GM18870 (cell line): ENCODE results near the gene DAPK2.
"Not testable (repeated sequence)": the region's sequence is repeated elsewhere in the genome, so short reads cannot be mapped to it uniquely, and the experiment has no call there.

ENCODE experiments used
- ATAC-seq: cut with Tn5 transposase; IDR thresholded peaks from one replicate; pipeline ENCODE4 v1.9.1; 2021; ENCODE audit warnings: moderate library complexity; ENCODE audit not compliant: unreplicated experiment

DAPK2 gene

DNA sequence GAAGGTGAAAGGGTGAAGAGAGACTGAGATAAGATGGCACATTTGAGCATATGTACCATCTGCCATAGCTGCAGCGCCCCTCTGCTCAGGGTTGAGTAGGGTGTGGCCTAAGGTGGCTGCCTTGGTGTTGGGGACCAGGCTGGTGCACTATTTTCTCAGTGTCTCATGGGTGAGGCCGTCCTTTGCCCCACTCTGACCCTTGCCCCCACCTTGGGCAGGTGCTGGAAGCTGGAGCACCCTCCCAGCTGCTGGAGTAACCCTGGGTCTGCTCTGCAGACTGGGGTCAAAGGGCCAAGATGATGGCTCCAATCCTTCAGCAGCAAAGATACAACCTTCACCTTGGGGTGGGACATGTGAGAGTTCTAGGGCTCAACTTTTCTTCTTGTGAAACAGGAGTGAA, 69.2 kb downstream of the DAPK2 start:
- ATAC-seq = no peak

DNA sequence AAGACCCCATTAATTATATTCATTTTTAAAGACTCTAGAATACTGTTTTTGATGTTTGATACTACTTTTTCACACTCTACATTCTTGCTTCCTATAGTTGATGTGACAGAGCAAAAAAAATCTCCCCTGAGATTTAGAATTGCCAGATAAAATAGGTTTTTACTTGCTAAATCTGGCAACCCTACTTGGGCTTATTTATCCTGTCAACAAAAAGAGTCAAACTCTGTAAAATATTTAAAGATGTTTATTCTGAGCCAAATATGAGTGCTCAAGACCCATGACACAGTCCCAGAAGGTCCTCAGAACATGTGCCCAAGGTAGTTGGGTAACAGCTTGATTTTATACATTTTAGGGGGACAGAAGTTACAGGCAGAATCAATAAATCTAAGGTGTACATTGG, 72.3 kb downstream of the DAPK2 start:
- ATAC-seq = no peak

DNA sequence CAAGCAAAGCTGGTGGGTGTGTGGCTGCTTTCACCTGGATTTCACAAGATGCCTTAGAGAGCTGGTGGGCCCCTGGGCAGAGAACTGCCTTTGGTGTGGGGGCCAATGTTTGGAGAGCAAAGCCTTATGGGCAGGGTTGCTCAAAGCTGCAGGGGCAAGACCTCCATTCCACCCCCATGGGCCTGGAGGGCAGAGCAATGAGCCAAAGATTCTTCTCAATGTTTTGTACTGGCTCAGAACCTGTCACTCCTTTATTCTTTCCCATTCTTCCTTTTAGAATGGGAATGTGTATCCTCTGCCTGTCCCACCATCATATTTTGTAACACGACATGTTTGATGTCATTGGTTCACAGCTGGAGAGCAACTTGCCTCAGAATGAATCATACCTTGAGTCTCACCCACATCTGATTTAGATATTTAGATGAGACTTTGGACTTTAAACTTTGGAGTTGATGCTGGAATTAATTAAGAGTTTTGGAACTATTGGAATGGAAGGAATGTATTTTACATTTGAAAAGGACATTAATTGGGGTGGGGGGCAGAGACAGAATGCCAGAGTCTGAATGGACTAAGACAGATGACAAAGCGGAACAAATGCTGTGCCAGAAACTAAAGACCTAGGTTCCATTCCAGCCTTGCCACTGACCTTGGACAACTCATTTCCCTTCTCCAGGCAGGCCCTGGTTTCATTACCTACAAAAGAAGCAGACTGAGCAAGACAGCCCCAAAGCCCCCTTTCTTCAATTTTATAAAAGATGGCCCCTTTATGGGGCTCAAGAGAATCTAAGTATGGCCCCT, 72.9 kb downstream of the DAPK2 start:
- no peak for ATAC-seq

DNA sequence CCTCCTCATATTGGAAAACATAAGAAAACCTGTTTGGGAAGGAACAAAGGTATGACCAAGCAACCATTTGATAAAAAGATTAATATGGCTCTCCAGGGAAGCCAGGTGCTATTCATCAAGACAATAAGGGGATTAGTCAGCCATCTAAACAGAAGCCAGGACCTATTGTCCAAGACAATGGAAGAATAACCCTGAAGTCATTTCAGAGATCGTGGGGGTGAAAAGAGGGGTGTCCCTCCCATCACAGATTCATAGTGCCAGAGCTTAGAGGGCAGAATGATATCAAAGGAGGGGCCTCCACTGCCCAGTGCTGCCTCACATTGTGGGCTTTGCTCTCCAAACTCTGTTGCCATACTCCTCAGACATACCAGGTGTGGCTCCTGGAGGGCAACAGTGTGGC, 73.5 kb downstream of the DAPK2 start:
- ATAC-seq = no peak

DNA sequence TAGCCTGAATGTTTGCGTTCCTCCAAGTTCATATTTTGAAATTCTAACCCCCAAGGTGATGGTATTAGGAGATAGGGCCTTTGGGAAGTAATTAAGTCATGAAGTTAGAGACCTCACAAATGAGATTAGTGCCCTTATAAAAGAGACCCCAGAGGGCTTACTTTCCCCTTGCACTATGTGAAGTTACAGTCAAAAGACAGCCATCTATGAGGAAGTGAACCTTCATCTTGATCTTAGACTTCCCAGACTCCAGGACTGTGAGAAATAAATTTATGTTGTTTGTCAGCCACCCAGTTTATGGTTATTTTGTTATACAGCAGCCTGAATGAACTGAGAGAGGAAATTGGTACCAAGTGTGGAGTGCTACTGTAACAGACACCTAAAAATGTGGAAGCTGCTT, 74.4 kb downstream of the DAPK2 start:
- ATAC-seq = no peak

DNA sequence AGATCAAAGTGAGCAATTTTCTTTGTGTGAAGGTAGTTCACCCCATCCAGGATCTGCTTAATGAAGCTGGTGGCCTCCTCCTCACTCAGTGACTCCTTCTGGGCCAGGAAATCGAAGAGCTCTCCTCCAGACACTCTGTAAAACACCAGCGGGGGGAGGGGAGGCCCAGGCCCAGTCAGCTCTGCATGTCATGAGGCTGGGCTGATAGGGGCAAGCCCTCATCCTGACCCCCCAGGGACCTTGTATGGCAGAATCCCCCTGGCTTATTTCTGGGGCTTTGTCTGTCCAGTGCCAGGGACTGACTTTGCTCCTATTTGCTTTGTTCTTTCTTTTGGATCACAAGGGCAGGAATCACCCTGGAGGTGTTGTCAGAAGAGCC, 74.9 kb downstream of the DAPK2 start:
- peak; percentile 18 for ATAC-seq

DNA sequence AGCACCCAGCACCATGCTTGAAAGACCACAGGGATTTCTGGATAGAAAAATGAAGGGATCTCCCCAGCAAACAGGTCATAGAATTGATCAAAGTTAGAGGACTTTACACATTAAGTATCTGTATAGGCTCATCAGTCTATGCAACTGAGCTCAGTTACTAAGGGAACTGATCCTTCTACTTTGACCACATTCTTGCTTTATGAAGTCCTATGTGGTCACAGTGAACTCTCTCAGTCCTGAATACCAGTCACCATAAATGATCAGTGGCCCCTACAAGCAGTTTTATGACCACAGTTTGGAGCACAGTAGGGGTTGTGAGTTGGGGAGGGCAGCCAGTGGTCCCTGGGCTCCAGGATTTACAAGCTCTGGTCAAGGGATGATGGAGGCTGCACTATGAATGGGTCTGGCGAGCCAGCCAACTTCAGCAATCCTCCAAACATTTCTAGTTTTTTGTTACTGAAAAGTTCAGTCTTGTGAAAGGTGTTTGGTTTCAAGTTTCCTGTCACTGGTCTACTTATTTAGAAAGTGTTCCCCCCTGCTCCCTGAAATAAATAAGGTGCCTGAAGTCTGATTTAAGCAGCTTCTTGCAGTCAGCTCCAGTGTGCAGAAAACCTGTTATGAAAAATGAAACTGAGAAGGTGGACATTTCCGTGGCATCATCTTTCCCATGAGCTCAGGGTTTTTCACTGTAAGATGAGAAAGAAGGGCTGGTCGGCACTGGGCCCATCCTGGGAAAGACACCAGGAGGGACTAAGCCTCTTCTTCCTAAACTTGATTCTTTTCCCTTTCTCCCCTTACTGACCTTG, 75.5 kb downstream of the DAPK2 start:
- ATAC-seq = peak; percentile 92

DNA sequence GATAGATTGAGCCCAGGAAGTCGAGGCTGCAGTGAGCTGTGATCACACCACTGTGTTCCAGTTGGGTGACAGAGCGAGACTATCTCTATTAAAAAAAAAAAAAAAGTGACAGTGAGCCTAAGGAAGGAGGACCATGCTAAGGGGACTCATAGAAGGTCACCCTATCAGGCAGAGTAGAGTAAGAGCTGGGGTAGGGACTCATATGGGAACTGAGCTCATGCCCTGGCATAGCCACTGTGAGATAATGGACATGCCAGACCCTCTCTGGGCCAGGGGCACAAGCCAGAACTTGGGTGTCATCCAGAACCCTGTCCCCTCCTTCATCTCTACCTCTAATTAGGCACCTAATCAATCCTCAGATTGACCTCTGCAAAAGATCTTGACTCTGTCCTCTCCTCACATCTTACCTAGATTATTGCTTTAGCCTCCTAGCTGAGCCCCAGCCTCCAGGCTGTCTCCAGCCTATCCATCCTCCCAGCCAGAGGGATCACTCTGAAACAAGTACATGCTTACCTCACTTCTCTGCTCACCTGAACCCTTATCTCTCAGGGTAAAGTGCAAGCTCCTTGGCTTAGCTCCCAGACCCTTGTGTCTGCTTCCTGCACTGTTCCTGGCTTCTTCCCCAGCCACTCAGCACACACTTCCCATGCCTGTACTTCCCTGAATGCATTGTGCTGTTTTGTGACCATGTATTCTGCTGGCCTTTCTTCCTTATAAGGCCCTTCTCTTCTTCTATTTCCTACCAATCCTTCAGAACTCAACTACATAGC, 76.4 kb downstream of the DAPK2 start:
- ATAC-seq = no peak

DNA sequence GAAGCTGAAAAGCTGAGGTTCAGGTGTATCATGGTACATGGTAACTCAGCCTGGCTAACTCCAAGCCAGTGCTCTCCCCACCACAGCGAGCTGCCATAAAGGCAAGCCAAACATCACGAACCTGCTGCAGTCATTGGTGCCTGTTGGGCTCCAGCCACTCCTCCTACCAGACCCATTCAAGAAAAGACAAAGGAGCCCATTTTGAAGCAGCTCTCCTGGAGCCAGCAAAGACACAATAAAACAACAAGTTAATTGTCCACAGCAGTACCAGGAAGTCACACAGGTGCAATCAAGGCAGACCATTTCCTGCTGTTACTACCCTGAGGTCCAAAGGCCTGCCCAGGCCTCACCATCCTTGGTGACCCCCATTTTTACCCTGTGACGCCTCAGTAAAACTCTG, 77.6 kb downstream of the DAPK2 start:
- no peak for ATAC-seq

DNA sequence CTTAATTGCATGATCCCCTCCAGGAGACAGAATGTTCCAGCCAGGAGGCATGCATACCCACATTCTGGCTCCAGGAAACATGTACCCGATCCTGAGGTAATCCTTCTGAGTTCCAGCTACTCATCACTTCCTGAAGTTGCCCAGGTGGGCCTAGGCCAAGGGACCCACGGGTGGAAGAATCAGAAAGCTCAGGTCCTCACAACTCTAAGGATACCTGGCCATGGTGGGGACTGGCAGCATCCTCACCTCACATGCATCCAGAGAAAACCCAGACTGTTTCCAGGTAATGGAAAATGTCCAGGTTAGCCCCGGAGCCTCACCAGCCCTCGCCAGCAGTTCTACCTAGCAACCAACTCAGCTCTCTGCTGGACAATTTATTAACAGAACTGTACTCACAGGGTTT, 78.2 kb downstream of the DAPK2 start:
- no peak for ATAC-seq

DNA sequence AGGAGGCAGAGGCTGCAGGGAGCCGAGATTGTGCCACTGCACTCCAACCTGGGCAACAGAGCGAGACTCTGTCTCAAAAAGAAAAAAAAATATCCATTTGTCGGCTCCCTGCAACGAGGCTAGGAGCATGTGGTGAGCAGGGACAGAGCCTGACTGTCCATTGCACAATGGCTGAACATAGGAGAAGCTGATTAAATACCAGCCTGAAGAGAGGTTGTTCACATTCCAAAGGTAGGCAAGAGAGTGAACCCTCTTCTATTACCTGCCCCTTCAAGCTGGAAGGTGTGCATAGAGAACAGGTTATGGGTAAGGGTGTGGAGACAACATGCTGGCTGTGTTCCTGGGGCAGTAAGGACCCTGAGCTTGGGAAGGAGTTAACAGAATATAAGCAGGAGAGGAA, 78.7 kb downstream of the DAPK2 start:
- no peak for ATAC-seq

DNA sequence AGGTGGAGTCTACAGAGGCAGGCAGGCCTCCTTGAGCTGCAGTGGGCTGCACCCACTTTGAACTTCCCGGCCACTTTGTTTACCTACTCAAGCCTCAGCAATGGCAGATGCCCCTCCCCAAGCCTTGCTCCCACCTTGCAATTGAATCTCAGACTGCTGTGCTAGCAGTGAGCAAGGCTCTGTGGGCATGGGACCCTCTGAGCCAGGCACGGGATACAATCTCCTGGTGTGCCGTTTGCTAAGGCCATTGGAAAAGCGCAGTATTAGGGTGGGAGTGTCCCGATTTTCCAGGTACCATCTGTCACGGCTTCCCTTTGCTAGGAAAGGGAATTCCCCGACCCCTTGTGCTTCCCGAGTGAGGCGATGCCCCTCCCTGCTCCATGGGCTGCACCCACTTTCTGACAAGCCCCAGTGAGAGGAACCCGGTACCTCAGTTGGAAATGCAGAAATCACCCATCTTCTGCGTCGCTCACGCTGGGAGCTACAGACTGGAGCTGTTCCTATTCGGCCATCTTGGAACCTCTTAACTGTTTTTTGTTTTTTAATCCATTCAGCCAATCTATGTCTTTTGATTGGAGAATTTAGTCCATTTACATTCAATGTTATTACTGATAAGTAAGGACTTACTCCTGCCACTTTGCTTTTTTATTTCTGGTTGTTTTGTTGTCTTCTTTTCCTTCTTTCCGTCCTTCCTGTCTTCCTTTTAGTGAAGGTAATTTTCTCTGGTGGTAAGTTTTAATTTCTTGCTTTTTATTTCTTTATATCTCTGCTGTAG, 83.2 kb downstream of the DAPK2 start:
- ATAC-seq = not testable (repeated sequence)

DNA sequence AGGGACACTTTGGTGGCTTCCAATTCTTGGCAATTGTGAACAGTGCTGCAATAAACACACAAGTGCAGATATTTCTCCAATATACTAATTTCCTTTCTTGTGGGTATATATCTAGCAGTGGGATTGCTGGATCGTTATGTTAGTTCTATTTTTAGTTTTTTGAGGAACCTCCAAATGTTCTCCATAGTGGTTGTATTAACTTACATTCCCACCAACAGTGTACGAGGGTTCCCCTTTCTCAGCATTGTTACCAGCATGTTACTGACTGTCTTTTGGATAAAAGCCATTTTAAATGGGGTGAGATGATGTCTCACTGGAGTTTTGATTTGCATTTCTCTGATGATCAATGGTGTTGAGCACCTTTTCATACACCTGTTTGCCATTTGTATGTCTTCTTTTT, 92.8 kb downstream of the DAPK2 start:
- no peak for ATAC-seq

DNA sequence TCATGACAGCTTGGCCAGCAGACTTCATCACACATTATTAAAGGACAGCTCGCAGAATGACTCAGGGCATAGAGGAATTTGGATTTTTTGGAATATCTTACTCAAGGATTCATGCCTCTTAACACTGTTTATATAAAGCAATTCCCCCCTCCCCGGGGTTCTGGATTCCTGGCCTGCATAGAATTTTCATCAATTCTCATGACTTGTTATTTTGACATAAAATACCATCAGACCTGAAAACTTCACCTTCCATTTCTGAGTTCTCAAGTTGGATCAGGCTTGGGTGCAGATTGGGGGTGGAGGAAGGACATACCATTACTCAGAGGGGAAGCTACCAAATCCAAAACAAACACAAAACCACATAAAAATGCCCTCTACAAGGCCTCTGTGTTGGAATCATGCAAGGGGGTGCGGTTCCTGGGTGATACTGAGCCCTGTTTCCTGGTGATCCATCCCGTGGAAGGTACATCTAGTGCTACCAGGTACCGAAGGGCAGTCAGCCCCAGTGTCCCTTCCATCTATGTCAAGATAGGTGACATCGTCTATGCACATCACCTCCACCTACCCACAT, 95.3 kb downstream of the DAPK2 start:
- ATAC-seq = no peak

DNA sequence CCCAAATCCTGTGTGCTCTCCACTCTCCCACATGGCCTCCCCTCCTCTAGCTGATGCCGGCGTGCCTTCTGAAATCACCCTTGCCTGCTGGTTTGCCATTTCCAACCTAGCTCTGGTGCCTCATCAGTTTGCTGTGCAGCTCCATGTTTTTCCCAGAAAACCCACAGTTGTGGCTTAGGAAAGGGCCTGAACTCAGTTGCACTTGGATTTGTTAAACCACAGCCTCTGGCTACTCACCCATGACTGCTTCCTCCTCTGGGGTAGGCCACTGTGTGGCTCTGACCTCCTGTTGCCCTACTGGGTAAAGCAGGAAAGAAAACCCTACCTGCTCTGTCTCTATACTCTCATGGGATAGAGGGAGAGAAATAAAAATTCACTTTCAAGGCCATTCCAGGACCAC, 97.3 kb downstream of the DAPK2 start:
- ATAC-seq = no peak

DNA sequence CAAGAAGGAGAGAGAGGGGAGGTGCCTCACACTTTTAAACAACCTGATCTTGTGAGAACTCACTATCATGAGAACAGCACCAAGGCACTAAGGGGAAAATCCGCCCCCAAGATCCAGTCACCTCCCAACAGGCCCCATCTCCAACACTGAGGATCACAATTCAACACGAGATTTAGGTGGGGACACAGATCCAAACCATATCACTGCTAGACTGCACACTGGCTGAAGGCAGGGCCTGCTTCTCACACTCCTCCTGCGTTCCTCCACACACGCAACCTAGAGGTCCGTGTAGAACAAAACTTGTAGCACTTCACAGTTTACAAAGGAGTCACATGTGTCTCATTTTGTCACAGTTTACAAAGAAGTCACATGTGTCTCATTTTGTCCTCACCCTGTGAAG, 97.8 kb downstream of the DAPK2 start:
- no peak for ATAC-seq

DNA sequence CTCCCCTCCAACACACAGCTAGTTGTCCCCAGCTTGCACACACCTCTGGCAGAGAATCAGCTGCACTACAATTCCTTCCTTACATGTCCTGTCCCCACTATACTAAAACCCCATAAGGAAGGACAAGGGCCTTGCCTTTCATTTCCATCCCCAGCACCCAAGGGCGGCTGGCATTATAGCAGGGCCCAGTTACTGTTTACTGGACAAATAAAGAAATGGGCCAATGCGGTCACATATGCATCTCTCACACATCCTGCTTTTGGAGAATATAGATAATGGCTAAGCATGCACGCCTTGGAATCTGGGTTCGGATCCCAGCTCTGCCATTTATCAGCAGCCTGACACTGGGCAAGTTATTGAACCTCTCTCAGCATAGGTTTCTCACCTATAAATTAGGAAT, 99.1 kb downstream of the DAPK2 start:
- no peak for ATAC-seq

DNA sequence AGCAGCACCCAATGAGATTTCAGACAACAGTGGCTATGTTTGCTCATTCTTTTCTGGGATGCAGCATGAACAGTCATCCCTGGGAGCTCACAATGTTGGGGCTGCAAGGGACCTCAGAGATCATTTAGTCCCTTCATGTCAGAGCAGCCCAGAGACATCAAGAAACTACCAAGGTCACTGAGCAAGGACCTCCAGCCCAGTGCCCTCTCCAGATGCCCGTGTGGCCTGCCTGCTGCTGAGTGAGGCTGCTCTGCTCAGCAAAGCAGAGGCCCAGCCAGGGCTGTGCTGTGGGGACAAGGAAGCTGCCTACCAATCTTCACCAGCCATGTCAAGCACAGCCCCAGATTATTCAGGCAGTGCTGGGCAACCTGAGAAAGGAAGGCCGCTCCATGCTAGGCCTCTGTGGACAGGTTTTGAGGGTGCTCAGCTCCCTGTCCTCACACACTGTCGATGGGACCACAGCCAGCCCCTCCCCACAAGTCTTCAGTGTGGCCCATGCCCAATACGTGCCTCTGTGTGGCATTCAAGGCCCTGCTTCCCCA, 99.7 kb downstream of the DAPK2 start:
- ATAC-seq = no peak

DNA sequence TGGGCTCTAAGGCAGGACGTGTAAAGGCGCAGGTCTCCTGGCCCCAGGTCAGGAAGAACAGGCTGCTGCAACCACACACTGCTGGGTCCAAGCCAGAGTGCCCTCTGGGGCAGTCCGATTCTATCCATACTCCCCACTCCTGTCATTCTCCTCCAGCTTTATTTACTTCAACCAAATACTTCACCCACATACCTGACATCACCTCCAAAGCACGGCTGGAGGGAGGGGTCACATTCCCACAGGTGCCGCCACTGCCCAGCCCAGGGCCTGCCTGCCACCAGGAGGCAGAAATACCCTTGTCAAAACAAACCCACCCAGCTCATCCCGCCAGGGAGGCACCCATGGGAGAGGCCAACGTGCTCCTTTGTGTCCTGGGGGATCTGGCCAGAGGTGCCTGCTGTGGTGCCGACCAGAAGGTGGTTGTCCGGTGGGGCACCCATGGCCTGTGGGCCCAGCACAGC, 100.4 kb downstream of the DAPK2 start:
- ATAC-seq = no peak
